Measurements from ENCODE around the gene DLL4.

Gene DLL4

GRCh38 chr15:40909662-40910630 lies 19.2 kb upstream of the DLL4 start:
- no peak overlapping the region for H3K27ac ChIP-seq
- no peak for TF ChIP-seq CTCF (conservative IDR thresholded peaks at IDR 0.05)

GRCh38 chr15:40911141-40911540 lies 18.0 kb upstream of the DLL4 start:
- peak overlapping the region; percentile 67 for H3K27ac ChIP-seq

GRCh38 chr15:40911693-40912092 lies 17.4 kb upstream of the DLL4 start:
- no peak for TF ChIP-seq CTCF (conservative IDR thresholded peaks at IDR 0.05)

More at GRCh38 chr15:40911141-40911540, 18.0 kb upstream of the DLL4 start:
- no peak for TF ChIP-seq CTCF (conservative IDR thresholded peaks at IDR 0.05)

GRCh38 chr15:40912478-40912877 lies 16.7 kb upstream of the DLL4 start:
- H3K27ac ChIP-seq = peak overlapping the region; percentile 67
- TF ChIP-seq CTCF (conservative IDR thresholded peaks at IDR 0.05) = no peak

More at GRCh38 chr15:40911693-40912092, 17.4 kb upstream of the DLL4 start:
- H3K27ac ChIP-seq = peak overlapping the region; percentile 67

- H3K27ac ChIP-seq = no peak overlapping the region
- TF ChIP-seq CTCF (conservative IDR thresholded peaks at IDR 0.05) = no peak
Observed at GRCh38 chr15:40914013-40914412, 15.1 kb upstream of the DLL4 start.

GRCh38 chr15:40914486-40914885 lies 14.7 kb upstream of the DLL4 start:
- no peak for TF ChIP-seq CTCF (conservative IDR thresholded peaks at IDR 0.05)
- H3K27ac ChIP-seq = no peak overlapping the region

GRCh38 chr15:40915116-40915661 lies 14.0 kb upstream of the DLL4 start:
- H3K27ac ChIP-seq = no peak overlapping the region
- no peak for TF ChIP-seq CTCF (conservative IDR thresholded peaks at IDR 0.05)

Data from VCaP (cell line).